NCI-H1417 treated with DMSO at 0.1 percent for 48 hours (cell line): ENCODE results near the gene PDXP.
A peak's percentile ranks its signal among the peaks of the same experiment; 100 is the strongest.
"Not testable (repeated sequence)": the region's sequence is repeated elsewhere in the genome, so short reads cannot be mapped to it uniquely, and the experiment has no call there.

Experiments used
- DNase-seq: peaks from one replicate; lab custom pipeline; 2025; lab: John Stamatoyannopoulos, UW

The PDXP gene

DNA sequence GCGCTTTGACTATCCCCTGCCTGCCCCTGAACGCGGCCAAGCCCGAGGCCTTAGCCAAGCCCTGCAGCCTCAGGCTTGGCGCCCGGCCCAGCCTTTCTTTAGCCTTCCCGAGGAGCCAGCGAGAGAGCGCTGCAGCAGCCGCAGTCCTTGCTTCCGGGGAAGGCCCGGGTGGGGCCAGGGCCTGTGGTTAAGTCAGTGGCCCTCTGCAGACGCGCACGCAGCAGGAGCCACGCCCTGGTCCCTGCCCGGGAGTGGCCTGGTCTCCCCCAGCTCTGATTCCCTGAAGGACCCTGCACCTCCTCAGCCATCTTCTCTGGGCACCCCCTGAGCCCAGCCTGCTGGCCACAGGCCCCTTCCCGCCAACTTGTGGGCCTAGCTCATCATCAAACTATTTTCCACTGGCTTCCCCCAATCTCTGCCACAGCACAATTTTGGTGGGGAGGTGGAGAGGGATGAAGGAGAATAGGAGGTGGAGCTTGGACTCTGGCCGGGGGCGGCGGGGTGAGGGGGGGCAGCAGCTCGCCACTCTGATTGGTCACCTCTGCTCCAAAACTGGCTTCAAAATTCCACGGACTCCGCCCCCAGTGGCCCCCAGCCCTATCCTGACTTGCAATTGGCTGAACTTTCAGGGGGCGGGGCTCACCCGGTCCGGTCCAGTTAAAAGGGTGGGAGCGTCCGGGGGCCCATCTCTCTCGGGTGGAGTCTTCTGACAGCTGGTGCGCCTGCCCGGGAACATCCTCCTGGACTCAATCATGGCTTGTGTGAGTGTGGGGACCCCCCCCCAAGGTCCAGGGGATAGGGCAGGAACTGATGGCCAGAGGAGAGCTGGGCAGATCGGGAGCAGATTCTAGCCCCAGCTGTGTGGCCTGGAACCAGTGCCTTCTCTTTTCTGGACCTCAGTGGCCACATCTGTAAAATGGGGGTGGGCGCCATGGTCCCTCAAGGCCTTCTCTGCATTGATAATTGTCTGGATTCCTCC is 16.7 kb downstream of the PDXP start, which contains the start of gene LGALS1:
TSS of gene LGALS1 (plus strand) at position 686 of the 979 bp plus-strand sequence. CDS start at position 753, 67 bp downstream.
- DNase-seq = no peak

DNA sequence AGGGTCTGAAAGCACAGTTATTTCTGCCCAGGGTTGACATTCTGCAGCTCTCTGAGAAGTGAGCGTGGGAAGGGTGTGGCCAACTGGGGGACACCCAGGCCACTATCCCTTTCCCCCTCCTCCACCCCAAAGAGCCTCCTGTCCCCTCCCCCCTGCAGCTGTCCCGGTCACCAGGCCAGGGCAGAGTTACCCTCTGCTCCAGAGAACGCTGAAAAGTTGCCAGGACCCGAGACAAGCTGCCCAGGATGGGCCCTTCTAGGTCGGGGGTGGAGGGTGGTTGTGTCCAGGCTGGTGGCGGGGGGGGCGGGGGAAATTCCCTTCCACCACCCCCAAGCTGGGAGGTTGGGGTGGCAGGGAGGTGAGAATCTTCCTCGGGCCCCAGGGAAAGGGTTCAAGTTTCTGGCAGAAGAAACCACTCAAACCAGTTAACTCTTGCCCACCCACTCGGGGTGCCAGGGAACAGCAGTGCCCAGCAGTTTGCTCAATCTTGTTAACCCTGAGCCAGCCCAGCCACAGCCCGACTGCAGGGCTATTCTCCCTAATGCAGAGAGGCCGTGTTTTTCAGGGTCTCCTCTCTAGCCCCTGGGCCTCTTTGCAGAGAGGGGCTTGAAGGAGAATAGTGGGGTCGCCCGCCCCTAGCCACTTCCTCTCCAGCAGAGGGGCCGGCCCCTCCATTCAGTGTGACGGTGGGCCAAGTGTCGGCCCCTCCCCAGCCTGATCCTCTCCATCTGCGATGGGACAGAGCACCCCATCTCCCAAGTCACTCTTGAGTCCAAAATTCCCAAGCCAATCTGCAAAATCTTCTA is 17.6 kb downstream of the PDXP start:
- DNase-seq = no peak

DNA sequence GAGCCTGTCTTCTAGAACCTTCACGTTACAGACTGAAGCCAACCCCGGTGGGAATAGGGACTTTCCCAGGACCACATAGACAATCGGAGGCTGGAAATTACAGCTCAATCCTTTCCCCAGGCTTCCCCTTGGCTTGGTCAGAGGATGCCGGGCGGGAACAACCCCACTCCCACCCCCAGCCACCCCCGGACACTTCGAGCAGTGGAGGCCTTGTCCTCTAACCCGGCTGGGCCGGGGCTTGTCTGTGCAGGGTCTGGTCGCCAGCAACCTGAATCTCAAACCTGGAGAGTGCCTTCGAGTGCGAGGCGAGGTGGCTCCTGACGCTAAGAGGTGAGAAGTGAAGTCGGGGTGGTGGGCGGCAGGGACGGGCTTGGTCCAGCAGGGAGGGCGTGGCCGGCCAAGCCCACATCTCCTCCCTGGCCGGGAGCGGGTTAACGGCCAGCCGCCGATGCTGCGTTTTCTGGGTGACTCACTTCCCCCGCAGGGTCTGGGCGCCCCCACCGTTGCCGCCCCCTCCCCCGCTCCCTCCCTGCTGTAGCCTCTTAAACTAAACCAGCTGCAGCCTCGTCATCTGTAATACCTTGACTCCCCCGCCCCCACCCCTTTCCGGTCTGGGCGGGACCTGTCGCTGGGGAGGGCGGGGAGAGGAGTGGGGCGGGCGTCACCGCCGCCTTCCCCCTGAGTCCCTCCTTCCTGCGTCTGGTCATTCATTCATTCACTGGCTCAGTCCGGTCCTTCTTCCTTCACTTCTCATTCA is 18.4 kb downstream of the PDXP start:
- DNase-seq = no peak

DNA sequence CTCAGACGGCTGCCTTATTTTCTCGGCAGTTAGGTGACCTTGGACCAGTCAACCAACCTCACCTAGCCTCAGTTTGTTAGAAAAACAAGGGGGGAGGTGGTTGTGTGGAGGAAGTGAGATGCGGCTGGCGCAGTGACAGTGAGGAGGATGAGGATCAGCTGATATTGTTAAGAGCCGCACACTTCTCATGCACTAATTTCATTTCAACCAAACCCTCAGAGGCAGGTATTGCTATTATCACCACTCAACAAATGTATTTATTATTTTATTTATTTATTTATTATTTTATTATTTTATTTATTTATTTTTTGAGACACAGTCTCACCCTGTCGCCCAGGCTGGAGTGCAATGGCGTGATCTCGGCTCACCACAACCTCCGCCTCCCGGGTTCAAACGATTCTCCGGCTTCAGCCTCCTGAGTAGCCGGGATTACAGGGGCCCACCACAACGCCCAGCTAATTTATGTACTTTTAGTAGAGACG is 19.0 kb downstream of the PDXP start:
- DNase-seq = no peak

DNA sequence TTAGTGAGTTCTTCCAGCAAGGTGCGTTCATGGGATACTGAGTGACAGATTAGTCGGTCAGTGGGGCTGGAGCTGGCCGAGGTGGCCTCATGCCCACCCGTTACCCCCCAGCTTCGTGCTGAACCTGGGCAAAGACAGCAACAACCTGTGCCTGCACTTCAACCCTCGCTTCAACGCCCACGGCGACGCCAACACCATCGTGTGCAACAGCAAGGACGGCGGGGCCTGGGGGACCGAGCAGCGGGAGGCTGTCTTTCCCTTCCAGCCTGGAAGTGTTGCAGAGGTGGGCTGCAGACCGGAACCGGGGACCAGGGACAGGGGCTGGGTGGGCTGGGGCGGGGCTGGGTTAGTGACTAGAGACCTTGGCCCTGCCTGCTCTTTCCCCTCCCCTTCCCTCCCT is 19.8 kb downstream of the PDXP start:
- DNase-seq = no peak

DNA sequence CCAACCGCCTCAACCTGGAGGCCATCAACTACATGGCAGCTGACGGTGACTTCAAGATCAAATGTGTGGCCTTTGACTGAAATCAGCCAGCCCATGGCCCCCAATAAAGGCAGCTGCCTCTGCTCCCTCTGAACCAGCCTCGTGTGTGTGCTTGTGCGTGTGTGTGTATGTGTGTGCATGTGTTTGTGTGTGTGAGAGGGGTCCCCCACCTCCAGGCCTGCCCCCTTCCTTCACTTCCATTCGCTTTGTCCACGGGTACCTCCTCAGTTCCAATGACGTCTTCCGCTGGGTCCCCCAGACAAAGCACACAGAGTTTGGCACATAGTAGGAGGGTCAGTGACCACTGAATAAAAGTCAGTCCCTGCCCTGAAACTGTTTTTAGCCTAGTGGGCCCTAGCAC is 21.1 kb downstream of the PDXP start:
- no peak for DNase-seq

DNA sequence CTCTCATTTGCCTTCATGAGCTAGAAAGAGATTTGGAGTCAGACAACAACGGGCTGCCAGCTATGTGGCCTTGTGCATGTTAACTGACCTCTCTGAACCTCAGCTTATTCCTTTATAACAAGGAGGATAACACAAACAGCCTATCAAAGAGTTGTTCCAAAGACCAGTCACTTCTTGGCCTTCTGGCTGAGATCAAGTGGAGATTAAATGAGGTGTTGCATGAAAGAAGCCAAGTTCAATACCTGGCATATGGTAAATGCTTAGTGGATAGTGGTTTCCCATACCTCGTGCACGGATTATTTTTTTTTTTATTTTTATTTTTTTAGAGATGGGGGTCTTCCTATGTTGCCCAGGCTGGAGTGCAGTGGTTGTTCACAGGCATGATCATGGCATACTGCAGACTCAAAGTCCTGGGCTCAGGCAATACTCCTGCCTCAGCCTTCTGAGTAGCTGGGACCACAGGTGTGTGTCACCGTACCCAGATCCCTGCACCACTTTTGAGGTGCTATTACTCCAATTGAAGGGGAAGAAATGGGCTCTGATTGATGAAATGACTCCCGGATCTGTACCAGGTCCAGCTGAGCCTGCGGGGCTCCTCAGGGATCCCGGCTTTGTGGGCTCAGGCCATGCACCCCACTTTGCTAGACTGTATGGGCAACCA is 21.8 kb downstream of the PDXP start:
- no peak for DNase-seq

DNA sequence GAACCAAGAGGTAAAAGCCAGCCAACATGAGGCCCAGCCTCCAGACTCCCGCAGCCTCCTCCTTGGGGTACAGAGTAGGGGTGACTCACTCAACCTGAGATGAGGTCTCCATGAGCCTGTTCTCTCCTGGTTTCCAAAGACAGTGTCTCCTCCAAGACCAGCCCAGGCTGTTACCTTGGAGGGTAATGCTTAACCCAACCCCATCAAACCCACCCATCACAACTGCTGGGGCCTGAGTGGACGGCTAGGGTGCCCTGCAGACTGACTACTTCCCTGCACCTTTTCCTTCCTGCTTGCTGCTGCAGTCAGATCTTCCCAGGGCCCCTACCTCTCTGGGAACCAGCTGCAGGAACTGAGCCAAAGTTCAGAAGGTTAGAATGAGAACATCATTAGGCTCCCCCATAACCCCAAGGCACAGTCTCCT is 22.5 kb downstream of the PDXP start:
- DNase-seq = no peak

DNA sequence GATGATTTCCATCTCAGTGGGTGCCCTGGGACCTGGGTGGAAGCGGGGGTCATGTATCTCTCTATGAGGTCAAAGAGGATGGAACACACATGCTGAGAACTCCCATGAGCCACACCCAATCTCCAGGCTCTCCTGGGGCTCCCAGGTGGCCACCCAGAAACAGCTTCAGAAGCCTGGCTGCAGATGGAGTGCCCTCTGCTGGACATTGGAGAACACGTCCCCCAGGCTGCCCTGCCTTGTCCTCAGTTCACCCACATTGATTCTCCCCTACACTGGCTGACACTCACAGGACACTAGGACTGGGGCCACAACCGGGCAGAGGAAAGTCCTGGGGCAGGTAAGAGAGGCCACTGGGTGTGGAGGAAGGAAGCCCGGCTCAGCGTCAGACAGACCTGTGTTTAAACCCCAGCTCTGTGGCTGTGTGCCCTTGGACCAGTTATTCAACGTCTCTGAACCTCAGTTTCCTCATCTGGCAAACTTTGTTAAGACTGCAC is 23.1 kb downstream of the PDXP start:
- no peak for DNase-seq

DNA sequence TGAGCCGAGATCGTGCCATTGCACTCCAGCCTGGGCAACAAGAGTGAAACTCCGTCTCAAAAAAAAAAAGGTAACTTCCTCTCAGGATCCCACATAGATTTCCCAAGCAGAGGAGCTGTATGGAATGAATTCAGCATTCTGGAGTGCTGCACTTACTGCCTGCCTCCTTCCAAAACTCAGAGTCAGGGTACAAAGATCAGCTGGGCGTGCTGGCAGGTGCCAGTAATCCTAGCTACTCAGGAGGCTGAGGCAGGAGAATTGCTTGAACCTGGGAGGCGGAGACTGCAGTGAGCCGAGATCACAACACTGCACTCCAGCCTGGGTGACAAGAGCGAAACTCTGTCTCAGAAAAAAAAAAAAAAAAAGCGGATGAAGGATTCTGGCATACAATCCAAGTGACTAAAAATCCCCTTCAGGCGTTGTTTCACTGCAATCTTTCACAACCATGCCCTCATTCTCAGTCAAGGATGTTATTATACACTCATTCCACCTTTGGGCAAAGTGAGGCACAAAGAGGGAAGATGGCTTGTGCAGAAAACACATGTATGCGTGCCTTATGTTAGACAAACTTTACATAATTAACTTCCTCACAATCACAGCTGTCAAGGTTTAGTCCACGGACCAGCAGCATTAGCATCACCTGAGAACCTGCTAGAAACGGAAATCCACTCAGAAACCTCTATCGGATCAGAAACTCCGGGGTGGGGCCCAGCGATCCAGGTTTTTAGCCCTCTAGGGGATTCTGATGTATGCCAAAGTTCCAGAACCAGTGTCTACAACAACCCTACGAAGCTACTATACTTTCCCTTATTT is 26.5 kb downstream of the PDXP start:
- DNase-seq = no peak

DNA sequence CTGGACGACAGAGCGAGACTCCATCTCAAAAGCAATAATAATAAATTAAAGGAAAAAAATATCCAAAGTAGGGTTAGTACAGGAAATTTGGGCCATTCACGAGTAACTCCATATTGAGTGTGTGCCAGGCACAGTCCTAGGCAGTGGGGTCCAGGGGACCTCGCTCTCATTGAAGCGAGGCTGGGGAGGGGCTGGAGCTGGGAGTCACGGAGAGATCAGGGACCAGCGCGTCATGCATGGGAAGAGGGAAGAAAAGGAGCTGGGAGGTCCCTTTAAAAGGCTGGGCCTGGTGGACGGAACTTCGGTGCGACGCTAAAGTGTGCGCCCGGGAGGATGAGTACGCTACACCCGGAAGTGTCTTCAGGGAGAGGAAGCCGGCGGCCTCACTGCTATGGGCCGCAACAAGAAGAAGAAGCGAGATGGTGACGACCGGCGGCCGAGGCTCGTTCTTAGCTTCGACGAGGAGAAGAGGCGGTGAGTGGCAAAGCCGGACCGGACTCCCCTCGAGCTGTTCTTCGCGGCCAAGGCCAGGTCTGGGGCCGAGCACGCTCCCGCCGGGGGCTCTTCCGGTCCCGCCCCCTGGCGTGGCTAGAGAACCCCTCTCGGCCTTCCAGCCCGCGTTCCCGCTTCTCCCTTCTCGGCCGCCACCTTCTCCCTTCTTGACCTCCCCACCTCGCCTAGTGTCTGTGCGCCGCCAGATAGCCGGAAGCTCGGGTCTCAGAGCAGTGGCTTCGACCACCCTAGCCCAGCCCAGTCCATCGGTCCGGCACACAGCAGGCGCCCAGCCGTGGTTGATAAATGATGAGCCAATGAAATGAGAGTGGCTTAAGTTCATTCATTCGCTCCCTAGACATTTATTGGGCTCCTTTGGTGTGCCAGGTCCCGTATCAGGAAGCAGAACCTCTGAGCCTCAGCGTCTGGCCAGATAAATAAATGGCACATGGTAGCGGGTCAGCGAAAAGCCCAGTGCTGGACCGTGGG is 27.8 kb downstream of the PDXP start, which contains the start of gene NOL12:
TSS of gene NOL12 (plus strand) at position 342 of the 981 bp plus-strand sequence. CDS start at position 392, 50 bp downstream.
- DNase-seq = peak; percentile 30

DNA sequence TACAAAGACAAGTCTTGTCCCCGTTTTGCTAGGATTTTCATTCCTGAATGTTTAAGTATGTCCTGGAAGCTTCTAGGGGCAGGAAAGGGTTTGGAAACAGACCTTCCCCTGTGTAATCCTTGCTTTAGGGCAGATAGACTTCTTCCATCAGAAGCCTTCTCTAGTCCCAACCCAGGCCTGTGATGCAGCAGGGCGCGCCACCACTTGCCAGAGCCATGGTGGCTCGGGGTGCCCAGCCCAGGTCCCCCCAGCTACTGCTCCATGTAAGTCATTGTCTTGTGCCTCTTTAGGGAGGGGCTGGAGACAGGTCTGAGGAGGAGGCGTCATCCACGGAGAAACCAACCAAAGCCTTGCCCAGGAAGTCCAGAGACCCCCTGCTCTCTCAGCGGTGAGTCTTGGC is 31.9 kb downstream of the PDXP start:
- no peak for DNase-seq

DNA sequence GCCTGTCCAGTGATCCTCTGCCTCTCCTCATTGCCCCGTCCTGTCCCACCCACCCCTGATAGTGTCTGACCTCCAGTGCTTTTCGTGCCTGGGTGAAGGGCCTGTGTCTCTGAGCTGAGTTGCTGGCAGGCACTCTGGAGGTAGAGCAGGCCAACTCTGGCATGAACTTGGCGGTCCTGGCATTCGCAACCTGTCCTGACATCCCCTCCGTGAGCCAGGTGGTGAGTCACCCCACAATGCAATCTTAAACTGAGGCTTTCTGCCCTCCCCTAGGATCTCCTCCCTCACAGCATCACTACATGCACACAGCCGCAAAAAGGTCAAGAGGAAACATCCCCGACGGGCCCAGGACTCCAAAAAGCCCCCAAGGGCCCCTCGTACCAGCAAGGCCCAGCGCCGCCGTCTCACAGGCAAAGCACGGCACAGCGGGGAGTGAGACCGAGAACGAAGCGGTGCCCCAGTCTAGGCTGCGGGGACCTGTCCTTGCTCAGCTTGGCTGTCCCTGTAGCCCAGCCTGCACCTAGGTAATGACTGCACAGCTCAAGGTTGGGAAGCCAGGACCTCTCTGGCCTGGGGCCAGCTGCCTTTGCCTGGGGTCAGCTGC is 32.5 kb downstream of the PDXP start:
- no peak for DNase-seq

DNA sequence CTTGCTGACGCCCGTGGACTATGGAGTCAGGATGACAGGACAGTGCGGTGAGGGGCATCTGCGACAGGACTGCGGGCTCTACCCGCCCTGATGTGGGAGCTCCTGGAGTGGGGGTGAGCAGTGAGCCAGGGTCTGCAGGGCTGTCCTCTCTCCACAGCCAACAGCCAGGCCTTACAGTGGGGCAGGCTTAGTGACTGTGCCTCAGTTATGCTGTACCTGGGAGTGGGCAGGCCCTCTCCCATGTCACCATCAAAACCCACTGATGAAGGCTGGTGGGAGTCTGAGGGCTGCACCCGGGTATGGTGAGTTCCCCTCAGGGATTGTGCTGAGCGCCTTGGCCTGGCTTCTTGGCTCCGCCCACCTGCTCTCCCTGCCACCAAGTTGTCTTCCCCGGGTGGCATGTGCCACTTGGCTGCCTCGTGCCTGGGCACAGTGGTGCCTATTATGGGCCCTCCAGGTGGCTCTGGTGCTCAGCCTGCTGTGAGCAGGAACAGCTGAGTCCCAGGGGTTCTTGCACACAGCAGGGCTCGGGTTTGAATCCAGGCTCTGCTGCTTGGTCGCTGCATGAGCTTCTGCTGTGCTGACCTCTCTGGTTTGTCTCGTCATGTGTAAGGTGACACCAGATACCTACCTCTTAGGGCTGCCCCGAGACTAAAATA is 34.2 kb downstream of the PDXP start:
- DNase-seq = no peak

DNA sequence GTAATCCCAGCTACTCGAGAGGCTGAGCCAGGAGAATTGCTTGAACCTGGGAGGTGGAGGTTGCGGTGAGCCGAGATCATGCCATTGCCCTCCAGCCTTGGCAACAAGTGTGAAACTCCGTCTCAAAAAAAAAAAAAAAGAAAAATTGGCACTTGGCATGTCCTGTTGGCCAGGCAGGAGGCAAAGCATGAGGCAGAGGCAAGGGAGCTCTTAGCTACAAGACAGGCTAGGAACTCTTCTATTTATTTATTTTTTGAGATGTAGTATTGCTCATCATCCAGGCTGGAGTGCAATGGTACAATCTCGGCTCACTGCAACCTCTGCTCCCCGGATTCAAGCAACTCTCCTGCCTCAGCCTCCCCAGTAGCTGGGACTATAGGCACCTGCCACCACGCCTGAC is 35.6 kb downstream of the PDXP start:
- not testable (repeated sequence) for DNase-seq

DNA sequence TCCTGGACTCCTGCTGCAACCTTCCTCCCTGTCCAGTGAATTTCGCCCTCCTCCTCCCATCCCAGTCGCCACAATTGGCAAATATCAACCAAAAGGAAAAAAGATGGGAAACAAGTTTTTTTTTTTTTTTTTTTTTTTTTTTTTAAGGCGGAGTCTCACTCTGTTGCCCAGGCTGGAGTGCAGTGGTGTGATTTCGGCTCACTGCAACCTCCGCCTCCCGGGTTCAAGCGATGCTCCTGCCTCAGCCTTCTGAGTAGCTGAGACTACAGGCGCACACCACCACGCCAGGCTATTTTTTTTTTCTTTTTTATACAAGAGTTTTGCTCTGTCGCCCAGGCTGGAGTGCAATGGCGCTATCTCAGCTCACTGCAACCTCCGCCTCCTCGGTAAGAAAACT is 37.7 kb downstream of the PDXP start:
- DNase-seq = not testable (repeated sequence)

DNA sequence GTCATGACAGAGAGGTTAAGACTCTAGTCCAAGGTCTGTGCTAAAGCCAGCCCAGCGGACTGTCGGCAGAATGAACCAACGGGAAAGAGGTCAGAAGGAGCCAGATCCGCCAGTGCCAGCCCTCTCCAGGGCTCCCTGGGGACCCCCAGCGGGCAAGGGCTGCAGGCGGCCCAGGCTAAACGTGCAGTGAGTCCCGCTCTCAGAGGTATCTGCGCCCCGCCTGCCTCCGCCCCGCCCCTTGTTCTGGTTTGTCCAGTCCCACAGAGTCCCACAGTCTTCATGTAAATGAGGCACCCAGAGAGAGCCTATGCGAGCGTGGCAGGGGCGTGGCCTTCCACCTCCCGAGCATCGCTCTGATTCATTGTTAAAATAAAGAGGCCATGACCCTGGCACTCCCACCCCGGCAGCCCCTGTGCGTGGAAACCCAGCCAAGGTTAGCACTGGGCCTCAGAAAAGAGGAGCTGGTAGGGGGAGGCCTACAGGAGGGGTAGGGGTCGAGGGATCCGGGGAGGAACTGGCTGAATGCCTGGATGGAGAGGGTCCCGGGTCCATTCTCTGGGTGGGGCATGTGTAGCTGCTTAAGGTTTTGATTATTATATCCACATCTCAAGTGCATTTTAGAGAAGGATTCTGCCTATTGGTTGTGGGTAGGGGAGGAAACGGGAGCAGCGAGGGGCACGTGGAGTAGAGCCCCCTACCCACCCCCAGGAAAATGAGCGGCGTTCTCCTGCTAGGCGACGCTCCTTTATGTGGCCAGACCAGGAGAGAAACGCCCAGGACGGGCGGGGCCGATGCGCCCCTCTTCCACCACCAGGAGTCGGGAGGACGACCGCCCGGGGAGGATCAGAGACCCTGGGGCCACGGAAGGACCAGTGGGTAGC is 38.4 kb downstream of the PDXP start, which contains the start of gene TRIOBP:
TSS of gene TRIOBP (plus strand) at position 392 of the 881 bp plus-strand sequence. CDS start 4,318 bp downstream, outside the sequence.
- no peak for DNase-seq
